Endodermal cell (in vitro differentiated cells): ENCODE results near the gene OTOA. TPM values are rescaled to one million over a fixed set of nuclear protein-coding genes. Genes with fewer than 3 reads are reported as not detected.

Source experiments
- DNase-seq: peaks from one replicate; pipeline ENCODE4 v3.0.0-alpha.2; 2017
- H3K27ac ChIP-seq: 2 replicates; pipeline ENCODE4 v1.5.1; 2013; ENCODE audit warnings: mild to moderate bottlenecking, low read depth, low read length, moderate library complexity
- H3K27me3 ChIP-seq: 2 replicates; pipeline ENCODE4 v1.6.1; 2013; ENCODE audit warnings: mild to moderate bottlenecking, low read length, moderate library complexity; ENCODE audit not compliant: insufficient read depth, control insufficient read depth, poor library complexity, severe bottlenecking
- H3K36me3 ChIP-seq: 2 replicates; pipeline ENCODE4 v1.7.0; 2013; ENCODE audit warnings: mild to moderate bottlenecking, low read length, moderate library complexity; ENCODE audit not compliant: control insufficient read depth, insufficient read depth
- H3K4me1 ChIP-seq: one replicate; pipeline ENCODE4 v1.7.0; 2013; ENCODE audit warnings: low read length; ENCODE audit not compliant: control insufficient read depth, insufficient read depth
- H3K4me3 ChIP-seq: 2 replicates; pipeline ENCODE4 v1.5.1; 2013; ENCODE audit warnings: mild to moderate bottlenecking, low read length, moderate library complexity
- H3K9ac ChIP-seq: 2 replicates; pipeline ENCODE4 v1.6.1; 2013; ENCODE audit warnings: mild to moderate bottlenecking, low read length, moderate library complexity; ENCODE audit not compliant: poor library complexity, severe bottlenecking; ENCODE audit errors: extremely low read depth
- H3K9me3 ChIP-seq: 2 replicates; pipeline ENCODE4 v1.6.1; 2013; ENCODE audit warnings: mild to moderate bottlenecking, low read length, moderate library complexity; ENCODE audit not compliant: control insufficient read depth
- H3K27ac Mint-ChIP-seq: 2 replicates; pipeline ENCODE4 v1.8.0; 2020; ENCODE audit warnings: mixed read lengths
- H3K27me3 Mint-ChIP-seq: 2 replicates; pipeline ENCODE4 v1.8.0; 2021; ENCODE audit warnings: mild to moderate bottlenecking, mixed read lengths; ENCODE audit not compliant: insufficient read depth
- H3K36me3 Mint-ChIP-seq: 2 replicates; pipeline ENCODE4 v1.8.0; 2020; ENCODE audit warnings: low read depth, mixed read lengths
- H3K4me1 Mint-ChIP-seq: 2 replicates; pipeline ENCODE4 v1.8.0; 2020; ENCODE audit warnings: mixed read lengths
- H3K4me3 Mint-ChIP-seq: 2 replicates; pipeline ENCODE4 v1.8.0; 2020; ENCODE audit warnings: mild to moderate bottlenecking, moderate library complexity, mixed read lengths
- H3K9me3 Mint-ChIP-seq: 2 replicates; pipeline ENCODE4 v1.8.0; 2020; ENCODE audit warnings: mild to moderate bottlenecking, mixed read lengths
- WGBS, 2 experiments: methylation state at CpG; one replicate each; pipeline versions ENCODE4 v1.1.5 to v1.1.7; 2013; ENCODE audit warnings: missing lambda C conversion rate in 2 of 2, mixed read lengths in 1 of 2; ENCODE audit not compliant: insufficient coverage in 1 of 2, insufficient read length in 1 of 2; 5-methylcytosine and 5-hydroxymethylcytosine counted together
- total RNA-seq, 2 donors: library from RNA; stranded (reverse); fragmentation: NEBNext Ultra II Directional in 1 of 2; extraction: Animal tissue kit (Norgen Biotek cat#: 25700) in 1 of 2; gene quantifications; 2 replicates in 1 of 2; 3 replicates in 1 of 2; pipeline ENCODE4 v1.2.1, GENCODE V29; 2021
- TF ChIP-seq, protein P1 (sequence below): fragments of 200-600 bp; sonication (generic); conservative IDR thresholded peaks from 2 replicates; pipeline ENCODE4 v1.5.0; 2021; ENCODE audit warnings: antibody characterized with exemption, mild to moderate bottlenecking

Gene OTOA
- total RNA-seq, 2 donors from 2014 or later, result 0.07 to 0.09 TPM

DNA sequence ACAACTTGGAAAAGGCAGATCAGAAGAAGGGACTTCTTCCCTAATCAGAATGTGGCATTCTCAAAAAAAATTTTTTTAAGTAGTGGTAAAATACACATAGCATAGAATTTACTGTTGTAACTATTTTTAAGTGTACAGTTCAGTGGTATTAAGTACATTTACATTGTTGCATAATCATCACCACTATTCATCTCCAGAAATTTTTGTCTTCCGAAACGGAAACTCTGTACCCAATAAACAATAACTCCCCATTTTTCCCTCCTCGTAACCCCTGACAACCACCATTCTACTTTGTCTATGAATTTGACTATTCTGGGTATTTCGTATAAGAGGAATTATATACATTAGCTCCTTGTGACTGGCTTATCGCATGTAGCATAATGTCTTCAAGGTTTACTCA is 45.5 kb upstream of the OTOA start:
- Mint-ChIP-seq H3K27me3 (no peaks in the 10 kb centered on the region), H3K9me3 (no peaks in the 10 kb centered on the region), H3K27ac (no peak overlapping the region), H3K4me3 (no peak overlapping the region), H3K4me1 (peaks cover 36% of the 10 kb centered on the region), H3K36me3 (peaks cover 54% of the 10 kb centered on the region)
- H3K4me1 ChIP-seq, result peaks cover 13% of the 10 kb centered on the region
- H3K9ac ChIP-seq, result no peak overlapping the region
- H3K27ac ChIP-seq, result no peak overlapping the region
- WGBS, 2 experiments, result 86 to 98% methylated on average over 3 to 5 of the region's 5 CpGs
- H3K4me3 ChIP-seq, result no peak overlapping the region
- TF ChIP-seq, protein P1, sequence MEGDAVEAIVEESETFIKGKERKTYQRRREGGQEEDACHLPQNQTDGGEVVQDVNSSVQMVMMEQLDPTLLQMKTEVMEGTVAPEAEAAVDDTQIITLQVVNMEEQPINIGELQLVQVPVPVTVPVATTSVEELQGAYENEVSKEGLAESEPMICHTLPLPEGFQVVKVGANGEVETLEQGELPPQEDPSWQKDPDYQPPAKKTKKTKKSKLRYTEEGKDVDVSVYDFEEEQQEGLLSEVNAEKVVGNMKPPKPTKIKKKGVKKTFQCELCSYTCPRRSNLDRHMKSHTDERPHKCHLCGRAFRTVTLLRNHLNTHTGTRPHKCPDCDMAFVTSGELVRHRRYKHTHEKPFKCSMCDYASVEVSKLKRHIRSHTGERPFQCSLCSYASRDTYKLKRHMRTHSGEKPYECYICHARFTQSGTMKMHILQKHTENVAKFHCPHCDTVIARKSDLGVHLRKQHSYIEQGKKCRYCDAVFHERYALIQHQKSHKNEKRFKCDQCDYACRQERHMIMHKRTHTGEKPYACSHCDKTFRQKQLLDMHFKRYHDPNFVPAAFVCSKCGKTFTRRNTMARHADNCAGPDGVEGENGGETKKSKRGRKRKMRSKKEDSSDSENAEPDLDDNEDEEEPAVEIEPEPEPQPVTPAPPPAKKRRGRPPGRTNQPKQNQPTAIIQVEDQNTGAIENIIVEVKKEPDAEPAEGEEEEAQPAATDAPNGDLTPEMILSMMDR, result no peak
- peaks cover 17% of the 10 kb centered on the region for H3K36me3 ChIP-seq
- no peak for DNase-seq
- no peaks in the 10 kb centered on the region for H3K27me3 ChIP-seq
- no peaks in the 10 kb centered on the region for H3K9me3 ChIP-seq

DNA sequence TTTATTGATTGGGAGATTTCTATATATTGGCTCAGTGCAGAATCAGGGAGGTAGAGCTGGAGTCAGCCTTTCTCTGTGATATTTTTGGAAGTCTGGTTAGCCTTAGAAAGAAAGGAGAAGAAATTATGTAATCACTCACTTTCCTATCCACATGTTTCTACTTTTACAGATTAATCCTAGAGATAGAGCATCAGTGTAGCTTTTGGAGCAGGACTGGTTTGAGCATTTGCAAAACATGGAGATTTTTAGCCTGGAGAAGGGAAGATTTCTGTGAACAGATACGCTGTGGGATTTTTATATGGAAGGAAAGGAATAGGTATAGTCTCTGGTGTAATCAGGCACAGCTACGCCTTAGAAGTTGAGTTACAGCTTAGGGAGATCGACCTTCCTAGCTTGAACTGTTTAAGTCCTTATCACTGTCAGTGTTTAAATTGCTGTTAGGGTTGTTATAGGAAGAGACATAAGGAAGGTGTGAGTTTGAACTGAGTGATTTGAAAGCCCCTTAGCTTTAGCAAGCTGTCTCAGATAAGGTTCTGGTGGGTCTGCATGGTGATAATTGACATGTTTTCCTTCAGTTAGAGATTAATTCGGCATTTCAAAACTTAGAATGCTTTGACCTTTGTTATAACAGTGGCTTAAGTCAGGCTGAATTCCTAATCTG is 43.9 kb upstream of the OTOA start:
- Mint-ChIP-seq H3K27ac (no peak overlapping the region), H3K4me3 (no peak overlapping the region), H3K36me3 (peaks cover 56% of the 10 kb centered on the region), H3K4me1 (peaks cover 25% of the 10 kb centered on the region), H3K27me3 (no peaks in the 10 kb centered on the region), H3K9me3 (no peaks in the 10 kb centered on the region)
- H3K27ac ChIP-seq, result no peak overlapping the region
- WGBS, 2 experiments, result 41 to 77% methylated on average over 3 to 4 of the region's 4 CpGs
- no peaks in the 10 kb centered on the region for H3K9me3 ChIP-seq
- H3K4me1 ChIP-seq, result peaks cover 11% of the 10 kb centered on the region
- no peak overlapping the region for H3K9ac ChIP-seq
- peaks cover 22% of the 10 kb centered on the region for H3K36me3 ChIP-seq
- no peak for DNase-seq
- H3K4me3 ChIP-seq, result no peak overlapping the region
- no peaks in the 10 kb centered on the region for H3K27me3 ChIP-seq
- TF ChIP-seq, protein P1, result no peak

DNA sequence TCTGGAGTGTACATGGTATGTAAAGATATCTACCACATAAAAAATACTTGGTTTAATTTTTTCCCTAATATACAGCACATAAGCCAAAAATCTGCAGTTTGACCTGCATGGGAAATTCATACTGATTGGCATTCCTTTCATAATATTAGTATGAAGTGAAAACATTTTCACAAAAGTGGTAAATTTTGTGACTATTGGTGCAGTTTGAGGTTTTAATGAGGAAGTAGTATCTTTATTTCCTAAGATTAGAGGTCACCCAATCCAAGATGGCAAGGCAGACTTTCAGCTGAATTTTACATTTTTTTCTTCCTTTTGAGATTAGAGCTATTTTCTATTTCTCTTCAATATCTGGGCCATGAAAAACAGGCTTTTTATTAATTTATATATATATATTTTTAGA is 43.2 kb upstream of the OTOA start:
- no peak for DNase-seq
- no peaks in the 10 kb centered on the region for H3K9me3 ChIP-seq
- no peak overlapping the region for H3K4me3 ChIP-seq
- TF ChIP-seq, protein P1, result no peak
- peaks cover 11% of the 10 kb centered on the region for H3K4me1 ChIP-seq
- peaks cover 29% of the 10 kb centered on the region for H3K36me3 ChIP-seq
- Mint-ChIP-seq H3K9me3 (no peaks in the 10 kb centered on the region), H3K27ac (no peak overlapping the region), H3K4me3 (no peak overlapping the region), H3K27me3 (no peaks in the 10 kb centered on the region), H3K36me3 (peaks cover 61% of the 10 kb centered on the region), H3K4me1 (peaks cover 22% of the 10 kb centered on the region)
- H3K27ac ChIP-seq, result no peak overlapping the region
- H3K9ac ChIP-seq, result no peak overlapping the region
- no peaks in the 10 kb centered on the region for H3K27me3 ChIP-seq
